NCI-H2081 treated with DMSO at 0.1 percent for 48 hours (cell line): ENCODE results near the gene SLC39A1.

Experiments used
- DNase-seq: peaks from one replicate; lab custom pipeline; 2025; lab: John Stamatoyannopoulos, UW

Gene SLC39A1

GRCh38 chr1:153977250-153978240 is 14.2 kb upstream of the SLC39A1 start, which contains the start of gene JTB:
TSS of gene JTB (minus strand) at chr1:153977674. CDS start at chr1:153977252, 422 bp downstream.
- DNase-seq = peak; percentile 70

GRCh38 chr1:153976819-153977249 is 13.5 kb upstream of the SLC39A1 start:
- no peak for DNase-seq

- no peak for DNase-seq
Observed at GRCh38 chr1:153973525-153973924, 10.2 kb upstream of the SLC39A1 start.

- DNase-seq = no peak
Observed at GRCh38 chr1:153973071-153973470, 9.7 kb upstream of the SLC39A1 start.

GRCh38 chr1:153970346-153970745 is 7.0 kb upstream of the SLC39A1 start:
- no peak for DNase-seq

- DNase-seq = no peak
Observed at GRCh38 chr1:153968972-153969371, 5.6 kb upstream of the SLC39A1 start.

GRCh38 chr1:153968408-153968807 is 5.1 kb upstream of the SLC39A1 start:
- no peak for DNase-seq

- DNase-seq = no peak
Observed at GRCh38 chr1:153968000-153968363, 4.6 kb upstream of the SLC39A1 start.

- DNase-seq = peak; percentile 98
Observed at GRCh38 chr1:153967107-153967999, 4.0 kb upstream of the SLC39A1 start, which contains the start of gene CREB3L4. TSS of gene CREB3L4 (plus strand) at chr1:153967902. CDS start at chr1:153968526, 624 bp downstream.

- no peak for DNase-seq
Observed at GRCh38 chr1:153963850-153964331, 554 bp upstream of the SLC39A1 start.

GRCh38 chr1:153962088-153963029 is 978 bp downstream of the SLC39A1 start:
- DNase-seq = no peak

GRCh38 chr1:153961421-153961820 is 1.9 kb downstream of the SLC39A1 start:
- no peak for DNase-seq

- no peak for DNase-seq
Observed at GRCh38 chr1:153960206-153960605, 3.1 kb downstream of the SLC39A1 start.

GRCh38 chr1:153959454-153959853 is 3.9 kb downstream of the SLC39A1 start:
- DNase-seq = no peak

GRCh38 chr1:153958961-153959260 is 4.4 kb downstream of the SLC39A1 start:
- DNase-seq = no peak

GRCh38 chr1:153958111-153958960 is 5.0 kb downstream of the SLC39A1 start, which contains the start of gene CRTC2:
TSS of gene CRTC2 (minus strand) at chr1:153958612. CDS start at chr1:153958497, 115 bp downstream.
- peak; percentile 99 for DNase-seq

- no peak for DNase-seq
Observed at GRCh38 chr1:153957744-153958110, 5.6 kb downstream of the SLC39A1 start.

GRCh38 chr1:153956997-153957715 is 6.2 kb downstream of the SLC39A1 start:
- DNase-seq = no peak

GRCh38 chr1:153954826-153955225 is 8.5 kb downstream of the SLC39A1 start:
- DNase-seq = no peak
